NAMALWA (cell line): Measurements from ENCODE around the gene IGF2BP2.
"Not testable (repeated sequence)": the region's sequence is repeated elsewhere in the genome, so short reads cannot be mapped to it uniquely, and the experiment has no call there.

Source experiments
- DNase-seq: peaks from one replicate; pipeline ENCODE4 v3.0.0-alpha.2; 2015; ENCODE audit warnings: low spot score

The IGF2BP2 gene

DNA sequence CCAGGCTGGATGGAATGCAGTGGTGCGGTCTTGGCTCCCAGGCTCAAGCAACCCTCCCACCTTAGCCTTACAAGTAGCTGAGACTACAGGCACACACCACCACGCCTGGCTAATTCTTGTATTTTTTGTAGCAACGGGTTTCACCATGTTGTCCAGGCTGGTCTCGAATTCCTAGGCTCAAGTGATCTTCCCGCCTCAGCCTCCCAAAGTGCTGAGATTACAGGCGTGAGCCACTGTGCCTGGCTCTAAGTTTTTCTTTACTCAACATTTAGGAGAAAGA, 26.1 kb downstream of the IGF2BP2 start:
- not testable (repeated sequence) for DNase-seq

DNA sequence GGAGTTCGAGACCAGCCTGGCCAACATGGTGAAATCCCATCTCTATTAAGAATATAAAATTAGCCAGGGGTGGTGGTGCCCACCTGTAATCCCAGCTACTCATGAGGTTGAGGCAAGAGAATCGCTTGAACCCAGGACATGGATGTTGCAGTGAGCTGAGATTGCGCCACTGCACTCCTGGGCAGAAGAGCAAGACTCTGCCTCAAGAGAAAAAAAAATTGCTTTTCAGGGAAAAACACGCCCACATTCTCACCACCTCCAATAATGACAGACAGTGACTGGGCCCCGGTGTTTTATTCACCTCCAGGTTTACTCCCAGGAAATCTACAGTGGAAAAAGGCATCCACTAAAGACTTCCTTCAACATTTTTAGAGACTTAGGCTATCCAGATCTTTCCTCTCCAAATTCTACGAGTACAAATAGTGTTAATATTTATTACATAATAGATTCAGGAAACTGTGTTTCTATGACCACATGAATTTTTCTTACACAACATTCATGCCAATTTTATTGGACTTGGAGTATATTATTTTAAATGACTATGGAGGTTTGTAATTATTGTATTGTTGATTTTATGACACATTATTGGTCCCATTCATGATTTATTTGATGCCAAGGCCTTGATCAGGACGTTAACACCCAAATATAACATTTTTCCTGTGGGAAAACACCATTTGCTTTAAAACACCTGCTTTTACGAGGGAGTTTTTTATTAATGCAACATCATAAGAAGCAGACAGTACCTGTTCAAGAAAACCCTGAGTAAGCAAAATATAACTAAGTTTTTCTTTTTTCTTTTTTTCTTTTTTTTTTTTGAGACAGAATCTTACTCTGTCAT, 26.6 kb downstream of the IGF2BP2 start:
- DNase-seq, result no peak

GRCh38 chr3:185797108-185797881, 27.5 kb downstream of the IGF2BP2 start:
- no peak for DNase-seq

DNA sequence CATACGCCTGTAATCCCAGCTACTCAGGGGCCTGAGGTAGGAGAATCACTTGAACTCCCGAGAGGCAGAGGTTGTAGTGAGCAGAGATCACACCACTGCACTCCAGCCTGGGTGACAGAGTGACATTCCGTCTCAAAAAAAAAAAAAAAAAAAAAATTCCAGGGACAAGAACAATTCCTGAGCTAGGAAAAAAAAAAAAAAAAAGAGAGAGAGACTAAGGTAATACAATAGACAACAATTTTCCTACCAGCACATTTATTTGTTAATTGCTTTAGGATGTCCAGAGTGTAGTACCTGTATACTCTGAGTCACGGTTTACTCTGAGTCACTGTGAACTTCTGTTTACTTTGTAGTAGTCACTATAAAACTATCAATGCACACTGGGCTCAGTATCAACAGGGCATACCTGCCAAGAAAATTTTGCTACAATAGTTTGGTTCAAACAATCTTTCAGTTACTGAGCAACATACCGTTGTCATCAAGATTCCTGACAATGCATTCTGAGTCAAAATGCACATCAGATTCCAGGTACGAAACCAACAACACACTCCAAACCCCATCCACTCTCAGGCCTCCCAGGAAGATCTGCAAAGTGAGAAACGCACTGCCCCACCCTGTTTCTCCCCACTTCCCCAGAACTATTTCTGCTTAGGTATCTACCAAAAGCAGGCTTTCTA, 28.3 kb downstream of the IGF2BP2 start:
- DNase-seq, result no peak

GRCh38 chr3:185793381-185793780, 31.5 kb downstream of the IGF2BP2 start:
- no peak for DNase-seq

DNA sequence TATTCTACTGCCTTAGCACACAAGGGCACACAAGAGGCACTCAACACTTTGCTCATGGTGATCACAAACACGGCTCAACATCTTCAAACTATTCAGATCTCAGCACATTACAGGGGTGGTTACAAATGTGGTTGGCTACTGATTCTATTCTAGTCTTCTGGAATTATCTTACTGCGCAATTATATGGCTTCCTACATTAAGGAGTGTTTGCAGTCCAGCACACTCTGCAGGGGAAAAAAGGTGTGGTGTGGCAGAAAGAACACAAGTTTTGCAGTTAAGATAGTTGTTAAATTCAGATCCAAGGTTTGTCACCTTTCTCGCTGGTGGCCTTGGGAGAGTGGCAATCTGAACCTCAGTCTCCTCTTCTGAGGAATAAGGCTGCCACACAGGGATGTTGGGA, 31.9 kb downstream of the IGF2BP2 start:
- DNase-seq, result no peak

DNA sequence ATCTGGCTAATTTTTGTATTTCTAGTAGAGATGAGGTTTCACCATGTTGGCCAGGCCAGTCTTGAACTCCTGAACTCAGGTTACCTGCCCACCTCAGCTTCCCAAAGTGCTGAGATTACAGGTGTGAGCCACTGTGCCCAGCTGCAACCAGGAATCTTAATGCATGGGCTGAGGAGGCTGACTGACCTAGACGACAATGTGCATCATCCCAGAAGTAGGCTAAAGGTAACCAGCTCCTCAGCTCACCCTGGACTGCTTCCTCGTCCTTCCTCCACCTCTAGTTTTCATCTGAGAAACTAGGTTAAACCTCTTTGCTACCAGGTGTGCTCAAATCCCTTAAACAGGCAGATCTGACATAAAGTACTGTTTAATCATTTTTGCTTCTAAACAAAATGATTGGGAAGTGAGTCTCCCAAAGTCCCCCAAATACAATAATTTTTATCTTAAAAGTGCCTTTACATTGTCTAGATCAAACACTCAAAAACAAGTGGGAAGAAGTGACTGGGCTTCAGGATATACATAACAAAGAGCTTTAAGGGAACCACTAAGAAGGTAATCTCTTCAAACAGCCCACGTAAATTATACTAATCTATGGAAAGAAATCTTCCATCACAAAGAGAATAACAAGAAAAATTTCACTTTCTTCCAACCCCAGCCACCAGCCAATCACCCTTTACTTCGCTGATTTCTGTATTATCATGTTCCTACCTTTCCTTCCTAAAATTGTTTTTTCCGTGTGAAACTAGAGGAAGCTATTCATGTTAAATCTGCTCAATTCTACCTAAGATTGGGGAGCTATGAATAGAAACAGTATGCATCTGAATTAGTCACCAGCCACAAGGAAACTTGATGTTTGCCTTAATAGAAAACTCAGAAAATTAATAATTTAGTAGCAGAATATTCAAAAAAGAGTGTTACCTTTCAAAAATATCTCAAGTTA, 34.7 kb downstream of the IGF2BP2 start:
- no peak for DNase-seq

DNA sequence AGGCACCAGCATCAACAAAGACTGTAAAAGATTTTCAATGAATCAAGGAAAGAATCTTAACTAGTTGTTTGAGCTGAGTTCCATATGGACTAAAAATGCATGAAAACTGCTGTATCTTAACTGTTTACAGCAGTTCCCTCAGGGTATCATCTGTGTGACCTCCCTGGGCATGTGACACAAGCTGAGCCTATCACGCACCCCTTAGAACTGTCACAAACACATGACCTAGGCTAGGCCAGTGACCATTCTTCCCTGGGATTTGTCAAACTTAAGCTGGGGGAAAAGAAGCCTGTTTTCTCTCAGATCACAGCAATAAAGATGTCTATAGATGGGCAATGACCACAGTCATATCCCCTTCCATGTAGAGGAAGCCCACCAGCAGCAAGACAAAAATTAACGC, 35.7 kb downstream of the IGF2BP2 start:
- no peak for DNase-seq

DNA sequence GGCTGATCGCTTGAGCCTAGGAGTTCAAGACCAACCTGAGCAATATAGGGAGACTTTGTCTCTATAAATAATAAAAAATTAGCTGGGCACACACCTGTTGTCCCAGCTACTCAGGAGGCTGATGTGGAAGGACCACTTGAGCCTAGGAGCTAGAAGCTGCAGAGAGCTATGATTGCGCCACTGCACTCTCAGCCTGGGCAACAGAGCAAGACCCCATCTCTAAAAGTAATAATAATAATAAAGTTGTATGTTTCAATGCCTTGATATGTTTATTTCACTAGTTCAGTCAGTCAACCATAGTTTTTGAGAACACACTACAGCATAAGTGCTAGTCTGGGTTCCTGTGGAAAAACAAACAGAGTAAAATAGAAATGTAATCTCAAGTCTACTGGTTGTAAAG, 36.5 kb downstream of the IGF2BP2 start:
- no peak for DNase-seq

DNA sequence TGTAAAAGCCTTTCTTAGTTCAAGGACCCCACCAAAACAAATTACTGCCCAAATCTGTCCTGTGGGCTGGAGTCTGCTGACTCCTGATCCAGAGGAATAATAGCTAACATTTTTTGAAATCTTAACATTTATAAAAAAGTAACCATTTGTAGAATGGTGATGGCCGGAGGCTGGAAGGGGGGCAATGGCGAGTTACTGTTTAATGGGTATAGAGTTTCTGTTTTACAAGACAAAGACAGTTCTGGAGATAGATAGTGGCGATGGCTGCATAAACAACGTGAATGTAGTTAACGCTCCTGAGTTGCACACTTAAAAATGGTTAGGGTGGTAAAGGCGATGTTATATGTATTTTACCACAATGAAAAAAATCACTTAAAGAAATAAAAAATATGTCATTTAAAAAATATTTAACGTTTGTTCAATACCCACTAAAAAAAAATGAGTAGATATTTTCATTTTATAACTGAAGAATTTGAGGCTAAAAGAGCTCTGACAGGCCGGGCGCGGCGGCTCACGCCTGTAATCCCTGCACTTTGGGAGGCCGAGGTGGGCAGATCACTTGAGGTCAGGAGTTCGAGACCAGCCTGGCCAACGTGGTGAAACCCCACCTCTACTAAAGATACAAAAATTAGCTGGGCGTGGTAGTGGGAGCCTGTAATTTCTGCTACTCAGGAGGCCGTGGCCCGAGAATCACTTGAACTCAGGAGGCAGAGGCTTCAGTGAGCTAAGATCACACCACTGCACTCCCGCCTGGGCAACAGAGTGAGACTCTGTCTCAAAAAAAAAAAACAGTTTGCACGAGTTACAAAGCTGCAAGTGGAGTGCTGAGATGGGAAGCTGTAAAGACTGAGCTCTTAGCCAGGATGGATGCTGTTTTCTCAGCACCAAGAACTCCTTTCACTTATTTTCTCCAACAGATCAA, 37.6 kb downstream of the IGF2BP2 start:
- no peak for DNase-seq

DNA sequence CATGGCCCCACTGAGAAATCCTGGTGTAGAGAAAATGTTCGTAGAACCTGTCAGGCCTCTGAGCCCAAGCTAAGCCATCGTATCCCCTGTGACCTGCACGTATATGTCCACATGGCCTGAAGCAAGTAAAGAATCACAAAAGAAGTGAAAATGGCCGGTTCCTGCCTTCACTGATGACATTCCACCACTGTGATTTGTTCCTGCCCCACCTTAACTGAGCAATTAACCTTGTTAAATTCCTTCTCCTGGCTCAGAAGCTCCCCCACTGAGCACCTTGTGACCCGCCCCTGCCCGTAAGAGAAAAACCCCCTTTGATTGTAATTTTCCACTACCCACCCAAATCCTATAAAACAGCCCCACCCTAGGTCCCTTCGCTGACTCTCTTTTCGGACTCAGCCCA, 38.6 kb downstream of the IGF2BP2 start:
- not testable (repeated sequence) for DNase-seq

DNA sequence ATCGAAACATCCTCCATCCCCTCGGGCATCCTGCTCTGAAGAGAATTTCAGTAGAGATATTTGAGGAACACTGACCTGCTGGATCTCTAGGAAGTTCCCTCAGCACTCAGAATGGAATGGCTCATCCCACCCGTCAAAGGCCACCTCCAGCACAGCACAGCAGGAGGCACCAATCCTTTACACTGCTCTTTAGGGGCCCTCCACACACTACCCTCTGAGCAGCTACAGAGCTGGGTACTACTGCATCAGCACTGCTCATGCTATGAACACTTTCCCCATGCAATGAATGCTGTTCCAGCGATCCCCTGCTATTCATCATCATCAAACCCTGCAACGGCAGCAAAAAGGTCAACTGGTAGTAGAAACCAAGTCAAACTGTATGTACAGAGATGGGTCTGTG, 40.5 kb downstream of the IGF2BP2 start:
- no peak for DNase-seq

DNA sequence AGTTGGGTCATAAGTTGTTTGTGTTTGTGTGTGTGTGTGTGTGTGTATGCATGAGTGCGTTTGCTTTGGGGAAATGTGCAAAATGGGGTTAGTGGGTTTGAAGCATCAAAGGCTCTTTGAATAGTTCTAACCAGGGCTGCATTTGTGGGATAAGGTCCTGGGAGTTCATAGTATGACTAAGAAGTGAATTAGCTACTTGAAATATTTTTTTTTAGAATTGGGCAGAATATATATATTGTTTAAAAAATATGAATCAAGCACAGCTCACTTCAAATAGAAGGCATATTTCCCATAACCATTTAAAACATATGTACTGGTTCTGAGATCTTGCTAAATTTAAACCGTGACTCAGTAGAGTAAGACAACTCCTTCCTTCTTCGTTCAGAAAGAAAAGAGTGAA, 43.1 kb downstream of the IGF2BP2 start:
- DNase-seq, result no peak

GRCh38 chr3:185779461-185779860, 45.4 kb downstream of the IGF2BP2 start:
- DNase-seq, result no peak

- no peak for DNase-seq
These were observed 46.0 kb downstream of the IGF2BP2 start for GRCh38 chr3:185778821-185779220.

- no peak for DNase-seq
These were observed 46.7 kb downstream of the IGF2BP2 start for GRCh38 chr3:185778094-185778493.

GRCh38 chr3:185770109-185770508, 54.7 kb downstream of the IGF2BP2 start:
- no peak for DNase-seq

DNA sequence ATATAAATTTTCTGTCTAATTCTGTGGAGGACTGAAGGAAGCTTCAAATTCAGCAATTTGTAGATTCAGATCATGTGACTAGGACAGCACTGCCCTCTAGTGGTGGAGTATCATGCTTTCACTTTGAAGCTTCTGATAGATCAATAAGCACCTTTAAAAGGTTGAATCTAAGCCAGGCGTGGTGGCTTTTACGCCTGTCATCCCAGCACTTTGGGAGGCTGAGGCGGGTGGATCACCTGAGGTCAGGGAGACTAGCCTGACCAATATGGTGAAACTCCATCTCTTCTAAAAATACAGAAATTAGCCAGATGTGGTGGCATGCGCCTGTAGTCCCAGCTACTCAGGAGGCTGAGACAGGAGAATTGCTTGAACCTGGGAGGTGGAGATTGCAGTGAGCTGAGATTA, 56.3 kb downstream of the IGF2BP2 start:
- DNase-seq, result peak; percentile 84

GRCh38 chr3:185767002-185767688, 57.7 kb downstream of the IGF2BP2 start:
- no peak for DNase-seq

DNA sequence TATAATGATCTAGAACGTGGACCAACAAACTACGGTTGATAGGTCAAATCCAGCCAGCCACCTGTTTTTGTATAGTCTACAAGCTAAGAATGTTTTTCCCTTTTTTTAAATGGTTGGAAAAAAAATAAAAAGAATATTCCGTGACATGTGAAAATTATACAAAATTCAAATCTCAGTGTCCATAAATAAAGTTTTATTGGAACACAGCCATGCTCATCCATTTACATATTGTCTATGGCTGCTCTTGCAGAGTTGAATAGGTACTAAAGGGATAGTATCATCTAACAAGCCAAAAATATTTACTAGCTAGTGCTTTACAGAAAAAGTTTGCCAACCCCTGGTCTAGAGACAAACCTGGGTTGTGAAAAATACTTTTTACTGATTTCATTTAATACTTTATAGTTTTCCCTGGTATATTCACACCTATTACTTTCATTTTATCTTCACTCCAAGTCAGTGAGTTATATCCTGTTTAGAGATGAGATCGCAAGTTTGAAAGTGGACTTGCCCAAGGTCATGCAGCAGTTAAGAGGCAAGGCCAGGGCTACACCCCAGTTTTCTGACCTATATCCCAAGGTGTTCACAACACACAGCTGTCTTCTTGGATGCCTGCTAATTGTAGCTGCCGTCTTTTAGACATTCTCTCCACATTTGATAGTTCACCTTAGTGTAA, 58.4 kb downstream of the IGF2BP2 start:
- DNase-seq, result no peak
